ENCODE measurements around the gene OR7A17.

The OR7A17 gene

GRCh38 chr19:14886032-14886431 is at the start of gene OR7A17:
OR7A17 (minus strand) TSS chr19:14886132; CDS start chr19:14881355, 4,777 bp downstream.
- in situ Hi-C loops (cut with MboI; ENCODE audit: low sequenced_read_pairs), result no loop called here

GRCh38 chr19:14933506-14933905 is 47.6 kb upstream of the OR7A17 start:
- in situ Hi-C loops (cut with MboI; ENCODE audit: low sequenced_read_pairs), result no loop called here

- in situ Hi-C loops (cut with MboI; ENCODE audit: low sequenced_read_pairs), result no loop called here
Observed at GRCh38 chr19:14916848-14917247, 30.9 kb upstream of the OR7A17 start.

DNA sequence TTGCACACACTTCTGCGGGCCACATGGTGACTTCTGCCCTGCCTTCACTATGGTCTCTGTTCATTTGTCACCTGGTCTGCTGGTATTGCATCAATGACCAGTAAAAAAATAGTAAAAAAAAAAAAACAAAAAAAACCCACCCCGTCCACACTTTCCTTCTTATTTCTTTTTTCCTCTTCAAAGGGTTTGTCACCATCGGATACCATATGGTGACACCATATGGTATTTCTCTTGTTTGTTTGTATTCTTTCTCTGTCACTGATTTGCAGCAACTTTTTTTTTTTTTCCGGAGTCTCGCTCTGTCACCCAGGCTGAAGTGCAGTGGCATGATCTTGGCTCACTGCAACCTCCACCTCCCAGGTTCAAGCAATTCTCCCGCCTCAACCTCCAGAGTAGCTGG is 29.2 kb upstream of the OR7A17 start:
- in situ Hi-C loops (cut with MboI; ENCODE audit: low sequenced_read_pairs), result no loop called here

- in situ Hi-C loops (cut with MboI; ENCODE audit: low sequenced_read_pairs), result no loop called here
Observed at GRCh38 chr19:14906711-14907110, 20.8 kb upstream of the OR7A17 start.

GRCh38 chr19:14901675-14902260 is 15.8 kb upstream of the OR7A17 start:
- in situ Hi-C loops (cut with MboI; ENCODE audit: low sequenced_read_pairs), result no loop called here

- in situ Hi-C loops (cut with MboI; ENCODE audit: low sequenced_read_pairs), result no loop called here
Observed at GRCh38 chr19:14890643-14891379, 4.9 kb upstream of the OR7A17 start.

- in situ Hi-C loops (cut with MboI; ENCODE audit: low sequenced_read_pairs), result no loop called here
Observed at GRCh38 chr19:14889994-14890642, 4.2 kb upstream of the OR7A17 start.

GRCh38 chr19:14871619-14872230 is 14.2 kb downstream of the OR7A17 start:
- in situ Hi-C loops (cut with MboI; ENCODE audit: low sequenced_read_pairs), result no loop called here

GRCh38 chr19:14868497-14868896 is 17.4 kb downstream of the OR7A17 start:
- in situ Hi-C loops (cut with MboI; ENCODE audit: low sequenced_read_pairs), result no loop called here

DNA sequence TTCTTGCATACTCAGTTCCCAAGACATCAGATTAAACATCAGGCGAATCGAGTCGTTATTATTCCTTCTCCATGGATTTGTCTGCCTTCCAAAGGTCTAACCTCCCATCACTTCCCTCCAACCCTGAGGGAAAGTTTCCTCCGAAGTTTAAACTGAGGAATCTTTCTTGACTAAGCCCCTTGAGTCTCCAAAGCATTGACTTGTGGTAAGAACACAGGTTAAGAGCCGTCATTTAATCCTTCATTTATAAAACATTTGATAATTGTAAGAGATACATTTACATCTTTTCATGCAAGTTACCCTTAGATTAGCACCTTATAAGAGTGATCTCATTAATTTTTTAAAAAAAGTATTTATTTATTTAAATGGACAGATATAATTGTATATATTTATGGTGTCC is 37.1 kb downstream of the OR7A17 start, which contains the start of gene OR7A10:
Gene OR7A10 (minus strand): TSS at position 101 of the 400 bp plus-strand sequence. CDS start 7,045 bp downstream, outside the sequence.
- in situ Hi-C loops (cut with MboI; ENCODE audit: low sequenced_read_pairs), result no loop called here

DNA sequence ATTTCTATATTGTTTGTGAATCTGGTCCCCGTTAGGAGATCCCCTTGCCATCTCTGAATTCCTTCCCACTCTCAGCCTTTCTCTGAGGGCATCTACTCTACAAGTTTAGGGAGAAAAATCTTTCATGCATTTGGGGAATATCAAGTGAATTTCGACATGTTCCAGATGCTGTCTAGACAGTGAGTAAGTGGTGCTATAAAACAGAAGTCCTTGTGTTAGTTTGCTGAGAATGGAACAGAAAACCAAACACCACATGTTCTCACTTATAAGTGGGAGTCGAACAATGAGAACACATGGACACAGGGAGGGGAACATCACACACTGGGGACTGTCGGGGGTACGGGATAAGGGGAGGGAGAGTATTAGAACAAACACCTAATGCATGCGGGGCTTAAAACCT is 42.4 kb downstream of the OR7A17 start:
- in situ Hi-C loops (cut with MboI; ENCODE audit: low sequenced_read_pairs), result no loop called here

DNA sequence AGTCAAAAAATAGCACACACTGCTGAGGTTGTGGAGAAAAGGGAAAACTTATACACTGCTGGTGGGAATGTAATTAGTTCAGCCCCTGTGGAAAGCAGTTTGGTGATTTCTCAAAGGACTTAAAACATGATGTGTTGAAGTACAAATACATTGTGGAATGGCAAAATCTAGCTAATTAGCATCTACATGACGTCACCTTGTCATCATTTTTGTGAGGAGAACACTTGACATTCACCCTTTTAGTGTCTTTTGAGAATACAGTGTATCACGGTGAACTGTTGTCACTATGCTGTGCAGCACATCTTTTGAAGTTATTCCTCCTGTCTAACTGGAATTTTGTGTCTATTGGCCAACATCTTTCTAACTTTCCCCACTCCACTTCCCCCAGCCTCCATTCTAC is 42.8 kb downstream of the OR7A17 start:
- in situ Hi-C loops (cut with MboI; ENCODE audit: low sequenced_read_pairs), result no loop called here

DNA sequence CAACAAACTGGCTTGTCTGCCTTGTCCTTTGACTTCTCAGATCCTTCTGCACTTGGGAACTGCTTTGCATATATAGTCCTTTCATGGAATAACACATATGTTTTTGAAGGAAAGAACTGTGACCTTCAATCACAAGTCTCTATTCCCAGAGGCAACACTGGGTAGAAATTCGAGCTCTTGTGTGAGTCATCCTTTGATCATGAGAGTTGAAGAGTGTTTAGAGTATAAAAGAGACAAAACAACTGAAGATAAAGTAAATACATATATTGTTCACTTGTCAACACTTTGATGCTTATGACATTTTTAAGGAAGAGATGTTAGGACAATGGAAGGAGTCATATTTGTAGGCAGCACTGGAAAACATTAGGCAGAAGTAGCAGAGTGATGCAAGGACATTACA is 45.7 kb downstream of the OR7A17 start:
- in situ Hi-C loops (cut with MboI; ENCODE audit: low sequenced_read_pairs), result no loop called here

DNA sequence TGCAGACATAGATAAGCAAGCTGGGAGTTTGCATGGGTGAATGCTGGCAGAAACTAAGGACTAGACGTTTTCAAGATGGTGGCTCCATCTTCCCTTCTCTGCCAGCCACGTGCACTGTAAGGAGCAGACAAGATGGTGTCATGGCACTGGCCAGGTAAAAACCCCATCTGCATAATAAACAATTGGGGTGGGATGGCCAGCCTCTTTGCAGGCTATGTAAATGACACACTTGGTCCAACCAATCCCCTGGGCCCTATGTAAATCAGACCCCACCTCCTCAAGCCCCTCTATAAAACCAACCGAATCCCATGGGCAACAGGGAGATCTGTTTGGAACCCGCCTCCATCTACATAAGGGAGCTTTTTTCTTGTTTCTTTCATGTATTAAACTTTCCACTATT is 48.5 kb downstream of the OR7A17 start:
- in situ Hi-C loops (cut with MboI; ENCODE audit: low sequenced_read_pairs), result no loop called here

DNA sequence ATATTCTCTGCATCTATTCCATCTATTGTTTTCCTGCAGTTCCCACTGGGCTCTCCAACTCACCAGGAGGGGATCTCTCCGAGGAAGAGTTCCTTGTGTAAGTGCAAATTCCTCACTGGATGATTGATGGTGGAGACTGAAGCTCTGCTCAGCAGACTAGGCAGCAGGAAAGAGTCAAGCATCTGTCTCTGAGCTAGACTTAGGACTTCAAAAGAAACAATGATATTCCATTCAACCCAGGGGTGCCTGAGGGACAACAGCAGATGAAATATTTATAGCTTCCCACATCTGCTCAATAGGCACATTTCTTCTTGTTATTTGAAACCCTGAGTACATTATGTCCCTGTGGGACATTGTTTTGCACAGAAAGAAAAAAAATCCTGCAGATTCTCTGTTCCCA is 50.9 kb downstream of the OR7A17 start, which contains the start of the genes OR7A5 and OR7C1:
Gene OR7A5 (minus strand): TSS at position 175 of the 400 bp plus-strand sequence. CDS start 6,944 bp downstream, outside the sequence.
Gene OR7C1 (minus strand): TSS at position 175 of the 400 bp plus-strand sequence. CDS start 35,049 bp downstream, outside the sequence.
- in situ Hi-C loops (cut with MboI; ENCODE audit: low sequenced_read_pairs), result no loop called here

- in situ Hi-C loops (cut with MboI; ENCODE audit: low sequenced_read_pairs), result no loop called here
Observed at GRCh38 chr19:14830702-14831101, 55.2 kb downstream of the OR7A17 start.

Measured in hTERT RPE-1 (cell line).